ENCODE measurements around the gene PPFIBP1. TPM values are rescaled to one million over a fixed set of nuclear protein-coding genes. Genes with fewer than 3 reads are reported as not detected.

PPFIBP1 gene
- 10 to 100 TPM; 65.2 to 66.0 TPM for total RNA-seq

GRCh38 chr12:27523642-27524493 is at the start of gene PPFIBP1:
TSS of gene PPFIBP1 (plus strand) at chr12:27524206. CDS start at chr12:27633397, 109,191 bp downstream.
- H3K36me3 ChIP-seq, result no peaks in the 10 kb centered on the region
- peaks cover 0 to 57% of the 10 kb centered on the region in 2 donors for H3K4me1 ChIP-seq
- DNase-seq (ENCODE audit: low spot score), result peak; percentile 100
- H3K4me3 ChIP-seq, result peak within 1 kb of the TSS; percentile 72 to 76
- H3K27me3 ChIP-seq, result no peaks in the 10 kb centered on the region
- no peaks in the 10 kb centered on the region for H3K9me3 ChIP-seq
- peak within 1 kb of the TSS; percentile 86 to 93 for H3K27ac ChIP-seq
- TF ChIP-seq, protein P1, sequence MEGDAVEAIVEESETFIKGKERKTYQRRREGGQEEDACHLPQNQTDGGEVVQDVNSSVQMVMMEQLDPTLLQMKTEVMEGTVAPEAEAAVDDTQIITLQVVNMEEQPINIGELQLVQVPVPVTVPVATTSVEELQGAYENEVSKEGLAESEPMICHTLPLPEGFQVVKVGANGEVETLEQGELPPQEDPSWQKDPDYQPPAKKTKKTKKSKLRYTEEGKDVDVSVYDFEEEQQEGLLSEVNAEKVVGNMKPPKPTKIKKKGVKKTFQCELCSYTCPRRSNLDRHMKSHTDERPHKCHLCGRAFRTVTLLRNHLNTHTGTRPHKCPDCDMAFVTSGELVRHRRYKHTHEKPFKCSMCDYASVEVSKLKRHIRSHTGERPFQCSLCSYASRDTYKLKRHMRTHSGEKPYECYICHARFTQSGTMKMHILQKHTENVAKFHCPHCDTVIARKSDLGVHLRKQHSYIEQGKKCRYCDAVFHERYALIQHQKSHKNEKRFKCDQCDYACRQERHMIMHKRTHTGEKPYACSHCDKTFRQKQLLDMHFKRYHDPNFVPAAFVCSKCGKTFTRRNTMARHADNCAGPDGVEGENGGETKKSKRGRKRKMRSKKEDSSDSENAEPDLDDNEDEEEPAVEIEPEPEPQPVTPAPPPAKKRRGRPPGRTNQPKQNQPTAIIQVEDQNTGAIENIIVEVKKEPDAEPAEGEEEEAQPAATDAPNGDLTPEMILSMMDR (IDR thresholded peaks at IDR 0.05), result peak in 1 of 2 donors; percentile 52

GRCh38 chr12:27474344-27474743 is 49.7 kb upstream of the PPFIBP1 start:
- H3K4me1 ChIP-seq, result peaks cover 0 to 5% of the 10 kb centered on the region in 2 donors
- no peak for DNase-seq (ENCODE audit: low spot score)
- TF ChIP-seq, protein P1 (IDR thresholded peaks at IDR 0.05), result no peak
- no peaks in the 10 kb centered on the region for H3K36me3 ChIP-seq
- no peak overlapping the region for H3K4me3 ChIP-seq
- H3K27ac ChIP-seq, result peak overlapping the region in 1 of 2 donors; percentile 24
- peaks cover 0 to 31% of the 10 kb centered on the region in 2 donors for H3K9me3 ChIP-seq
- no peaks in the 10 kb centered on the region for H3K27me3 ChIP-seq

GRCh38 chr12:27477049-27477448 is 47.0 kb upstream of the PPFIBP1 start:
- TF ChIP-seq, protein P1 (IDR thresholded peaks at IDR 0.05), result no peak
- H3K4me3 ChIP-seq, result no peak overlapping the region
- no peaks in the 10 kb centered on the region for H3K27me3 ChIP-seq
- no peaks in the 10 kb centered on the region for H3K36me3 ChIP-seq
- H3K9me3 ChIP-seq, result peaks cover 0 to 31% of the 10 kb centered on the region in 2 donors
- DNase-seq (ENCODE audit: low spot score), result no peak
- peaks cover 0 to 5% of the 10 kb centered on the region in 2 donors for H3K4me1 ChIP-seq
- no peak overlapping the region for H3K27ac ChIP-seq

- peaks cover 0 to 31% of the 10 kb centered on the region in 2 donors for H3K9me3 ChIP-seq
- no peaks in the 10 kb centered on the region for H3K36me3 ChIP-seq
- H3K4me1 ChIP-seq, result peaks cover 0 to 5% of the 10 kb centered on the region in 2 donors
- H3K27me3 ChIP-seq, result no peaks in the 10 kb centered on the region
- no peak overlapping the region for H3K4me3 ChIP-seq
- TF ChIP-seq, protein P1 (IDR thresholded peaks at IDR 0.05), result no peak
- H3K27ac ChIP-seq, result no peak overlapping the region
- no peak for DNase-seq (ENCODE audit: low spot score)
Measured at GRCh38 chr12:27478949-27479348, 45.1 kb upstream of the PPFIBP1 start.

DNA sequence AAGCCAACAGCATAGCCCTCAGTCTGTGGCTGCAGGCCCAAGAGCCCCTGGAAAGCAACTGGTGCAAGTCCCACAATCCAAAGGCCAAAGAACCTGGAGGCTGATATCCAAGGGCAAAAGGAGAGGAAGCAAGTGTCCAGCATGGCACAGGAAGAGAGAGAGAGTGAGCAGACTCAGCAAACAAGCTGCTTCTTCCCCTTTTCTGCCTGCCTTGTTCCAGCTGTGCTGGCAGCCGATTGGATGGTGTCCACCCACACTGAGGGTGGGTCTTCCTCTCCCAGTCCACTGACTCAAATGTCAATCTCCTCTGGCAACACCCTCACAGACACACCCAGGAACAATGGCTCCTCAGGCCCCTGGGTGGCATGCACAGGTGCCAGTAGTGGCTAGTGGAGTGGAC is 44.0 kb upstream of the PPFIBP1 start:
- TF ChIP-seq, protein P1 (IDR thresholded peaks at IDR 0.05), result no peak
- DNase-seq (ENCODE audit: low spot score), result no peak
- Histone ChIP-seq H3K4me3 (no peak overlapping the region), H3K4me1 (no peaks in the 10 kb centered on the region), H3K27ac (no peak overlapping the region), H3K9me3 (peaks cover 0 to 31% of the 10 kb centered on the region in 2 donors), H3K36me3 (no peaks in the 10 kb centered on the region), H3K27me3 (no peaks in the 10 kb centered on the region)
